IMR-90 (cell line): Measurements from ENCODE around the gene SCAF1. TPM values are rescaled to one million over a fixed set of nuclear protein-coding genes. Genes with fewer than 3 reads are reported as not detected.

ENCODE experiments used
- ATAC-seq: fragments of 200-7000 bp; cut with Tn5 transposase; 2 replicates; pipeline ENCODE4 v1.9.1; 2020; ENCODE audit warnings: low read depth, mild to moderate bottlenecking, moderate library complexity
- BruUV-seq: library from RNA; stranded (reverse); fragments of 400-500 nt; replicated peaks from 2 replicates; lab custom pipeline; 2021; lab: Mats Ljungman, UMichigan
- CTCF ChIA-PET: fragments of 300-600 bp; formaldehyde crosslinking; extraction: SDS; loops from one replicate; lab custom pipeline; 2021; ENCODE audit warnings: antibody characterized with exemption; lab: Yijun Ruan, JAX
- POLR2A ChIA-PET: fragments of 300-600 bp; sonication (Branson Sonifier 250); formaldehyde crosslinking; loops from one replicate; lab custom pipeline; 2022; ENCODE audit warnings: antibody characterized with exemption; ENCODE audit not compliant: unreplicated experiment; lab: Charles Lee
- DNase-seq: peaks from one replicate; pipeline ENCODE4 v3.0.0; 2013
- H2AFZ ChIP-seq: replicated peaks from 2 replicates; pipeline ENCODE3; 2013; ENCODE audit warnings: low read length, mild to moderate bottlenecking; ENCODE audit not compliant: poor library complexity
- H2AK5ac ChIP-seq: 2 replicates; pipeline ENCODE4 v1.6.1; 2013; ENCODE audit warnings: low read depth, low read length, inconsistent platforms
- H2AK9ac ChIP-seq: replicated peaks from 2 replicates; pipeline ENCODE3; 2013; ENCODE audit warnings: mild to moderate bottlenecking, low read depth, low read length, moderate library complexity; ENCODE audit not compliant: poor library complexity
- H2BK120ac ChIP-seq: 2 replicates; pipeline ENCODE4 v1.6.1; 2013; ENCODE audit warnings: low read depth, low read length, inconsistent platforms
- H2BK15ac ChIP-seq: 3 replicates; pipeline ENCODE4 v1.6.1; 2013; ENCODE audit warnings: low read depth, low read length, inconsistent platforms
- H2BK20ac ChIP-seq: 2 replicates; pipeline ENCODE4 v1.6.1; 2013; ENCODE audit warnings: low read depth, mild to moderate bottlenecking, inconsistent platforms, low read length, moderate library complexity
- H2BK5ac ChIP-seq: 2 replicates; pipeline ENCODE4 v1.6.1; 2013; ENCODE audit warnings: mild to moderate bottlenecking, low read depth, low read length, inconsistent platforms; ENCODE audit not compliant: poor library complexity, severe bottlenecking
- H3K14ac ChIP-seq: replicated peaks from 2 replicates; pipeline ENCODE4 v1.6.1; 2013; ENCODE audit warnings: low read depth, low read length, inconsistent platforms
- H3K18ac ChIP-seq: 2 replicates; pipeline ENCODE4 v1.6.1; 2013; ENCODE audit warnings: low read depth, low read length, control low read depth
- H3K23ac ChIP-seq: 2 replicates; pipeline ENCODE4 v1.6.1; 2013; ENCODE audit warnings: low read depth, low read length, inconsistent platforms
- H3K27ac ChIP-seq: 2 replicates; pipeline ENCODE4 v1.5.1; 2013; ENCODE audit warnings: mild to moderate bottlenecking, control low read depth, low read length; ENCODE audit not compliant: insufficient read depth
- H3K27me3 ChIP-seq: 2 replicates; pipeline ENCODE4 v1.6.1; 2013; ENCODE audit warnings: low read length; ENCODE audit not compliant: control insufficient read depth, insufficient read depth
- H3K36me3 ChIP-seq: 2 replicates; pipeline ENCODE4 v1.6.1; 2013; ENCODE audit warnings: low read length, mixed read lengths; ENCODE audit not compliant: control insufficient read depth, insufficient read depth
- H3K4ac ChIP-seq: 2 replicates; pipeline ENCODE4 v1.6.1; 2013; ENCODE audit warnings: low read depth, low read length, inconsistent platforms
- H3K4me1 ChIP-seq: 2 replicates; pipeline ENCODE4 v1.6.1; 2013; ENCODE audit warnings: low read length, mixed read lengths; ENCODE audit not compliant: control insufficient read depth, insufficient read depth
- H3K4me2 ChIP-seq: 2 replicates; pipeline ENCODE4 v1.6.1; 2013; ENCODE audit warnings: low read depth, mild to moderate bottlenecking, control low read depth, low read length, moderate library complexity
- H3K4me3 ChIP-seq: 2 replicates; pipeline ENCODE4 v1.5.1; 2013; ENCODE audit warnings: low read depth, mild to moderate bottlenecking, control low read depth, low read length, moderate library complexity; ENCODE audit not compliant: insufficient read depth
- H3K56ac ChIP-seq: 2 replicates; pipeline ENCODE4 v1.6.1; 2013; ENCODE audit warnings: low read length, inconsistent platforms; ENCODE audit not compliant: insufficient read depth; ENCODE audit errors: extremely low read depth
- H3K79me1 ChIP-seq, 2 experiments: 2 replicates each; pipeline ENCODE4 v1.6.1; 2013; ENCODE audit warnings: low read length in 2 of 2, inconsistent platforms in 1 of 2, low read depth in 1 of 2
- H3K9ac ChIP-seq: 2 replicates; pipeline ENCODE4 v1.6.1; 2013; ENCODE audit warnings: low read depth, low read length, control low read depth
- H3K9me1 ChIP-seq: 2 replicates; pipeline ENCODE4 v1.6.1; 2013; ENCODE audit warnings: low read length, inconsistent platforms; ENCODE audit not compliant: insufficient read depth
- H3K9me3 ChIP-seq: 2 replicates; pipeline ENCODE4 v1.6.1; 2013; ENCODE audit warnings: low read length; ENCODE audit not compliant: control insufficient read depth, insufficient read depth
- H4K20me1 ChIP-seq: 2 replicates; pipeline ENCODE4 v1.6.1; 2013; ENCODE audit warnings: low read length, inconsistent platforms; ENCODE audit not compliant: insufficient read depth
- H4K5ac ChIP-seq: 2 replicates; pipeline ENCODE4 v1.6.1; 2013; ENCODE audit warnings: mild to moderate bottlenecking, low read depth, low read length, control low read depth
- H4K8ac ChIP-seq, 2 experiments: 2 replicates each; pipeline ENCODE4 v1.6.1; 2013; ENCODE audit warnings: low read depth in 2 of 2, low read length in 2 of 2, control low read depth in 1 of 2, inconsistent platforms in 1 of 2
- H4K91ac ChIP-seq: 2 replicates; pipeline ENCODE4 v1.6.1; 2013; ENCODE audit warnings: low read depth, low read length, inconsistent platforms; ENCODE audit not compliant: insufficient read depth
- BHLHE40 ChIP-seq: fragments of 150-350 bp; IDR thresholded peaks from 2 replicates; pipeline ENCODE4 v1.6.1; 2016; ENCODE audit warnings: mild to moderate bottlenecking, low read depth, low read length
- CEBPB ChIP-seq: IDR thresholded peaks from 2 replicates; pipeline ENCODE4 v1.6.1; 2012; ENCODE audit warnings: low read depth, low read length, improper control_type of control experiment
- CHD1 ChIP-seq: IDR thresholded peaks from 2 replicates; pipeline ENCODE4 v1.6.1; 2012; ENCODE audit warnings: low read depth, low read length, improper control_type of control experiment
- FOS ChIP-seq: fragments of 150-350 bp; IDR thresholded peaks from 2 replicates; pipeline ENCODE4 v1.6.1; 2016; ENCODE audit warnings: low read depth, low read length
- MAFK ChIP-seq: IDR thresholded peaks from 2 replicates; pipeline ENCODE4 v1.6.1; 2012; ENCODE audit warnings: low read depth, low read length, improper control_type of control experiment
- MAZ ChIP-seq: IDR thresholded peaks from 2 replicates; pipeline ENCODE4 v1.6.1; 2012; ENCODE audit warnings: low read depth, mild to moderate bottlenecking, low read length, improper control_type of control experiment, moderate library complexity, borderline replicate concordance
- MXI1 ChIP-seq: IDR thresholded peaks from 2 replicates; pipeline ENCODE4 v1.6.1; 2012; ENCODE audit warnings: low read depth, mild to moderate bottlenecking, low read length, moderate library complexity, borderline replicate concordance
- NFE2L2 ChIP-seq: fragments of 150-350 bp; IDR thresholded peaks from 2 replicates; pipeline ENCODE4 v1.6.1; 2016; ENCODE audit warnings: low read depth, mild to moderate bottlenecking, low read length
- POLR2A ChIP-seq: IDR thresholded peaks from 2 replicates; pipeline ENCODE4 v1.6.1; 2012; ENCODE audit warnings: mild to moderate bottlenecking, low read depth, low read length
- RCOR1 ChIP-seq: IDR thresholded peaks from 2 replicates; pipeline ENCODE4 v1.6.1; 2012; ENCODE audit warnings: mild to moderate bottlenecking, low read length, improper control_type of control experiment; ENCODE audit not compliant: insufficient replicate concordance
- RFX5 ChIP-seq: IDR thresholded peaks from 2 replicates; pipeline ENCODE4 v1.8.0; 2012; ENCODE audit warnings: low read depth, mild to moderate bottlenecking, low read length, moderate library complexity
- WGBS, 2 experiments: methylation state at CpG; one replicate each; pipeline versions ENCODE4 v1.1.5 to v1.1.7; 2013; ENCODE audit warnings: missing lambda C conversion rate in 2 of 2; ENCODE audit not compliant: insufficient read length in 1 of 2; ENCODE audit errors: extremely low coverage in 2 of 2; 5-methylcytosine and 5-hydroxymethylcytosine counted together
- dilution Hi-C: fragments of 300-500 bp; cut with HindIII; formaldehyde crosslinking; loops from one replicate; pipeline ENCODE4 v1.14.3; 2018; ENCODE audit warnings: low sequenced_read_pairs; ENCODE audit not compliant: unreplicated experiment
- in situ Hi-C: fragments of 300-500 bp; cut with MboI; formaldehyde crosslinking; loops from 3 replicates; pipeline ENCODE4 v1.14.3; 2019; ENCODE audit warnings: low sequenced_read_pairs, inconsistent platforms, mixed read lengths
- intact Hi-C: fragments of 100-400 bp; cut with micrococcal nuclease; formaldehyde crosslinking; loops from 2 replicates; pipeline ENCODE4 v1.10.0; 2022
- polyA plus RNA-seq, 3 experiments: library from polyadenylated mRNA; depleted of rRNA; stranded (reverse); fragments of >200 nt; gene quantifications; 2 replicates each; pipeline ENCODE4 v1.2.3, GENCODE V29; 2012; ENCODE audit warnings: low replicate concordance in 1 of 3
- total RNA-seq: library from RNA; depleted of rRNA; stranded (reverse); fragments of >200 nt; gene quantifications from 2 replicates; pipeline ENCODE4 v1.2.3, GENCODE V29; 2012
- TF ChIP-seq, protein P1 (sequence below): fragments of 150-350 bp; IDR thresholded peaks from 2 replicates; pipeline ENCODE4 v1.6.1; 2017; ENCODE audit warnings: mild to moderate bottlenecking, antibody characterized with exemption, low read length, low read depth
- TF ChIP-seq, protein P2 (sequence below): conservative IDR thresholded peaks from 2 replicates; pipeline ENCODE4 v1.5.1; 2012; ENCODE audit warnings: mild to moderate bottlenecking, low read depth, low read length, improper control_type of control experiment

Gene SCAF1
- total and polyA plus RNA-seq, 2 of the 4 experiments (the other 2 are of a cell fraction): 2.2 to 14.8 TPM

DNA sequence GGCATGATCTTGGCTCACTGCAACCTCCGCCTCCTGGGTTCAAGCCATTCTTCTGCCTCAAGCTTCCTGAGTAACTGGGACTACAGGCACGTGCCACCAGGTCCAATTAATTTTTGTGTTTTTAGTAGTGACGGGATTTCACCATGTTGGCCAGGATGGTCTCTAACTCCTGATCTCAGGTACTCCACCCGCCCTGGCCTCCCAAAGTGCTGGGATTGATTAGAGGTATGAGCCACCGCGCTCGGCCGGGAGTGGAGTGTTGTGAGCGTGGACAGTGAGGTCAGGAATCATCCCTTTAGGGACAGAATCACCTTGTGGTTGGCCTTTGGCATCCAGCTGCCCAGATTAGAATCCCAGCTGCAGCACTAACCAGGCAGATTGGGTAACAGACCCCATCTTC lies 12.3 kb upstream of the SCAF1 start:
- H3K4me3 ChIP-seq: no peak overlapping the region
- no peak overlapping the region for H3K14ac ChIP-seq
- ChIA-PET CTCF (no interaction called here), POLR2A (interaction anchor here (0.7 kb wide), 1 partner anchor 10 kb away, joined by 10 read pairs; no protein-coding TSS in a partner anchor)
- H3K23ac ChIP-seq: no peak overlapping the region
- BruUV-seq: no TSS peak
- H4K20me1 ChIP-seq: no peaks in the 10 kb centered on the region
- no peak overlapping the region for H3K27ac ChIP-seq
- 80% methylated on average over 2 of the region's 9 CpGs; no CpG with 5 or more reads in 1 of the 2 experiments for WGBS, 2 experiments
- H2AK5ac ChIP-seq: no peak overlapping the region
- dilution Hi-C loops (no loop called here), in situ Hi-C loops (no loop called here), intact Hi-C loops (no loop called here)
- H3K36me3 ChIP-seq: peaks cover 22% of the 10 kb centered on the region
- H3K9ac ChIP-seq: no peak overlapping the region
- no peak overlapping the region for H2BK120ac ChIP-seq
- H3K18ac ChIP-seq: no peak overlapping the region
- no peak overlapping the region for H3K56ac ChIP-seq
- H2BK5ac ChIP-seq: no peak overlapping the region
- no peaks in the 10 kb centered on the region for H3K9me3 ChIP-seq
- no peak overlapping the region for H2BK15ac ChIP-seq
- peaks cover 2% of the 10 kb centered on the region; the same call in 1 of the 2 replicates for H3K4me1 ChIP-seq
- peaks cover 0 to 17% of the 10 kb centered on the region in 2 experiments; a peak in 2 of 4 replicates for H3K79me1 ChIP-seq
- H4K91ac ChIP-seq: no peak overlapping the region
- no peak for DNase-seq
- no peak overlapping the region for H4K5ac ChIP-seq
- H2AFZ ChIP-seq: no peak overlapping the region
- no peak for TF ChIP-seq CEBPB
- TF ChIP-seq, protein P1, sequence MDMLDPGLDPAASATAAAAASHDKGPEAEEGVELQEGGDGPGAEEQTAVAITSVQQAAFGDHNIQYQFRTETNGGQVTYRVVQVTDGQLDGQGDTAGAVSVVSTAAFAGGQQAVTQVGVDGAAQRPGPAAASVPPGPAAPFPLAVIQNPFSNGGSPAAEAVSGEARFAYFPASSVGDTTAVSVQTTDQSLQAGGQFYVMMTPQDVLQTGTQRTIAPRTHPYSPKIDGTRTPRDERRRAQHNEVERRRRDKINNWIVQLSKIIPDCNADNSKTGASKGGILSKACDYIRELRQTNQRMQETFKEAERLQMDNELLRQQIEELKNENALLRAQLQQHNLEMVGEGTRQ: no peak
- no peak for TF ChIP-seq FOS
- no peak for TF ChIP-seq RCOR1
- no peak for TF ChIP-seq POLR2A
- no peak for TF ChIP-seq MXI1
- TF ChIP-seq MAFK: no peak
- no peak for TF ChIP-seq MAZ
- TF ChIP-seq RFX5: no peak
- TF ChIP-seq CHD1: no peak
- TF ChIP-seq BHLHE40: no peak
- TF ChIP-seq, protein P2, sequence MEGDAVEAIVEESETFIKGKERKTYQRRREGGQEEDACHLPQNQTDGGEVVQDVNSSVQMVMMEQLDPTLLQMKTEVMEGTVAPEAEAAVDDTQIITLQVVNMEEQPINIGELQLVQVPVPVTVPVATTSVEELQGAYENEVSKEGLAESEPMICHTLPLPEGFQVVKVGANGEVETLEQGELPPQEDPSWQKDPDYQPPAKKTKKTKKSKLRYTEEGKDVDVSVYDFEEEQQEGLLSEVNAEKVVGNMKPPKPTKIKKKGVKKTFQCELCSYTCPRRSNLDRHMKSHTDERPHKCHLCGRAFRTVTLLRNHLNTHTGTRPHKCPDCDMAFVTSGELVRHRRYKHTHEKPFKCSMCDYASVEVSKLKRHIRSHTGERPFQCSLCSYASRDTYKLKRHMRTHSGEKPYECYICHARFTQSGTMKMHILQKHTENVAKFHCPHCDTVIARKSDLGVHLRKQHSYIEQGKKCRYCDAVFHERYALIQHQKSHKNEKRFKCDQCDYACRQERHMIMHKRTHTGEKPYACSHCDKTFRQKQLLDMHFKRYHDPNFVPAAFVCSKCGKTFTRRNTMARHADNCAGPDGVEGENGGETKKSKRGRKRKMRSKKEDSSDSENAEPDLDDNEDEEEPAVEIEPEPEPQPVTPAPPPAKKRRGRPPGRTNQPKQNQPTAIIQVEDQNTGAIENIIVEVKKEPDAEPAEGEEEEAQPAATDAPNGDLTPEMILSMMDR: no peak
- TF ChIP-seq NFE2L2: no peak
- no peak overlapping the region for H2BK20ac ChIP-seq
- peaks cover 9% of the 10 kb centered on the region; the same call in 1 of the 2 replicates for H3K9me1 ChIP-seq
- H3K4ac ChIP-seq: no peak overlapping the region
- no peaks in the 10 kb centered on the region for H3K27me3 ChIP-seq
- no peak overlapping the region for H2AK9ac ChIP-seq
- H3K4me2 ChIP-seq: no peak overlapping the region
- ATAC-seq: no peak
- H4K8ac ChIP-seq: no peak overlapping the region
